ENCODE data around the gene NXPE2. TPM values are rescaled to one million over a fixed set of nuclear protein-coding genes. Genes with fewer than 3 reads are reported as not detected.
"Not testable (repeated sequence)": the region's sequence is repeated elsewhere in the genome, so short reads cannot be mapped to it uniquely, and the experiment has no call there.

NXPE2 gene
- polyA plus RNA-seq (2012; rRNA removed), result not detected in 2 replicates
- polyA plus RNA-seq (2012; cell fraction: cytosol; rRNA removed), result not detected in 2 replicates
- polyA plus RNA-seq (2012; cell fraction: nucleus; rRNA removed), result 0.05 TPM in 1 of 2 replicates, not detected in the other

DNA sequence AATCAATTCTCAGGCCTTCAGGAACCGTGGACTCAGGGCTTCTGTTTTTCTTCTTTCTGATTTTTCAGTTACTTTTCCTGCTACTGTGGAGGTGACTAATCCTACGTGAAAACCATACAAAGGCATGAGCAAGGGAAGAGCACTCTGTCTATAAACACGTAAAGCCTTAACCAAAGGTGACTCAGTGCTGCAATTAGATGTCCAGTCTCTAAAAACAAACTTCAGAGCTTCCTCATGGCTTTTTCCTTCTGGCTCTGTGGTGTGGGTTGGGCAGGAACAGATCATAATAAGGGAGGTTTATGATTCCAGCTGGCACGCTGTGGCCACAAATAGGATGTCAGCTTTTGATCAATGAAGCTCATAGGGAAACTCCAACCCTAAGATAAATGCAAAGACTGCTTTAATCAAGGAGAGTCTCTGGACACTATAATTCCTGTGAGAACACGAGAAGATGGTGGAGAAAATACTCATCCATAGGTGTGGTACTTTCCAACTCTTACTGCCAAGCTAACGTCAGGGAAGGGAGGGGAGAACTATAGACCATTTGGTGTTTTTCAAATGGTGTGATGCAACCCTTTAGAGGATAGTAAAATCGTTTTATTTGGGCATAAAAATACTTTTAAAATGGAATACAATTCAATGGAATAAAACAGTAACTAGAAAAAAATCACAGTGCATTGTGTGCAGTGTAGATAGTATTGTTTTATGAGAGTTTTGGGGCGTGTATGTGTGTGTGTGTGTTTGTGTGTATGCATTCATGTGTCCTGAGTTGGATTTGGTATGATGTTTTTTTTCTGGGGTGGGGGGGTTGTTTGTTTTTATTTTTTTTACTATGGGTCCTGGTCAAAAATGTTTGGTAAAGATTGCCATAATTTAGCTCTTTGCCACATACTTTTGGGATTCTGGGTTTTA, at the start of gene NXPE2:
Gene NXPE2, plus strand, starts transcription at position 403 of the 912 bp plus-strand sequence. Its CDS starts 49 bp downstream, at position 452.
- H2AFZ ChIP-seq (ENCODE audit: low read depth), result no peak within 1 kb of the TSS
- H3K36me3 ChIP-seq (replicated peaks in 1 of 2; ENCODE audit: control insufficient read depth in 1 of 2, insufficient read depth in 2 of 2, low read length in 1 of 2), result no peaks in the 10 kb centered on the region
- H3K4me1 ChIP-seq (ENCODE audit: control insufficient read depth in 1 of 2, insufficient read depth in 2 of 2, low read depth in 1 of 2, low read length in 1 of 2), result no peaks in the 10 kb centered on the region
- H3K9me3 ChIP-seq, result peaks cover 6% of the 10 kb centered on the region
- no peaks in the 10 kb centered on the region for H4K20me1 ChIP-seq (ENCODE audit: insufficient read depth)
- DNase-seq, result no peak
- TF ChIP-seq NRF1 (IDR thresholded peaks at IDR 0.05; ENCODE audit: low read depth, low read length) (no peak), CHD2 (IDR thresholded peaks at IDR 0.05; ENCODE audit: low read length, partially characterized antibody) (no peak), RFX5 (IDR thresholded peaks at IDR 0.05; ENCODE audit: low read length) (no peak), MEF2A (IDR thresholded peaks at IDR 0.05; ENCODE audit: borderline replicate concordance, low read depth) (no peak), ZBTB33 (IDR thresholded peaks at IDR 0.05; ENCODE audit: borderline replicate concordance, low read depth) (no peak), YY1 (IDR thresholded peaks at IDR 0.05; ENCODE audit: low read depth) (no peak), POLR2AphosphoS5 (IDR thresholded peaks at IDR 0.05; ENCODE audit: low read depth, low read length) (no peak), TAF1 (IDR thresholded peaks at IDR 0.05; ENCODE audit: borderline replicate concordance, low read depth, low read length) (no peak), GATA2 (CRISPR knock-in tag; IDR thresholded peaks at IDR 0.05) (no peak), ELF1 (IDR thresholded peaks at IDR 0.05) (no peak)
- H3K79me2 ChIP-seq (ENCODE audit: insufficient read depth), result no peaks in the 10 kb centered on the region
- H3K27me3 ChIP-seq (ENCODE audit: insufficient read depth), result no peaks in the 10 kb centered on the region
- no peaks in the 10 kb centered on the region for H3F3A ChIP-seq (replicated peaks; ENCODE audit: insufficient read depth)
- H3K9ac ChIP-seq, result no peak within 1 kb of the TSS
- no peak within 1 kb of the TSS for H3K4me2 ChIP-seq
- H3K4me3 ChIP-seq (ENCODE audit: low read depth in 2 of 2, low read length in 1 of 2), result no peak within 1 kb of the TSS
- H3K9me2 ChIP-seq, result no peaks in the 10 kb centered on the region
- WGBS (ENCODE audit: low lambda C conversion rate), result 9% methylated on average over 8 of the region's 8 CpGs
- ChIA-PET POLR2A (no interaction called here), CTCF (interaction anchor here (1.4 kb wide), 1 partner anchor 61 kb away, joined by 3 read pairs; no protein-coding TSS in a partner anchor)
- no peak within 1 kb of the TSS for H3K27ac ChIP-seq (ENCODE audit: low read depth in 2 of 2, low read length in 1 of 2)

DNA sequence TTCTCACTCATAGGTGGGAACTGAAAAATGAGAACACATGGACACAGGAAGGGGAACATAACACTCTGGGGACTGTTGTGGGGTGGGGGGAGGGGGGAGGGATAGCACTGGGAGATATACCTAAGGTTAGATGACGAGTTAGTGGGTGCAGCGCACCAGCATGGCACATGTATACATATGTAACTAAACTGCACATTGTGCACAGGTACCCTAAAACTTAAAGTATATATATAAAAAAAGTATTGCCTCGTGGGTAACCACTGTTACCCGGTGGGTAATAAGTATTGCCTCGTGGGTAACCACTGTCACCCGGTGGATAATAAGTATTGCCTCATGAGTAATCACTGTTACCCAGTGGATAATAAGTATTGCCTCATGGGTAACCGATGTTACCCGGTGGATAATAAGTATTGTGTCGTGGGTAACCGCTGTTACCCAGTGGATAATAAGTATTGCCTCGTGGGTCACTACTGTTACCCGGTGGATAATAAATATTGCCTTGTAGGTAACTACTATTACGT, 46.8 kb upstream of the NXPE2 start:
- H3K27me3 ChIP-seq (ENCODE audit: insufficient read depth); H2AFZ ChIP-seq (ENCODE audit: low read depth); H3K9me3 ChIP-seq; H3K9me2 ChIP-seq; H3K4me3 ChIP-seq (ENCODE audit: low read depth in 2 of 2, low read length in 1 of 2); DNase-seq; H3K36me3 ChIP-seq (replicated peaks in 1 of 2; ENCODE audit: control insufficient read depth in 1 of 2, insufficient read depth in 2 of 2, low read length in 1 of 2); CTCF ChIA-PET; H3K27ac ChIP-seq (ENCODE audit: low read depth in 2 of 2, low read length in 1 of 2); H3K4me1 ChIP-seq (ENCODE audit: control insufficient read depth in 1 of 2, insufficient read depth in 2 of 2, low read depth in 1 of 2, low read length in 1 of 2); H3F3A ChIP-seq (replicated peaks; ENCODE audit: insufficient read depth); POLR2A ChIA-PET; H3K4me2 ChIP-seq; H4K20me1 ChIP-seq (ENCODE audit: insufficient read depth); H3K79me2 ChIP-seq (ENCODE audit: insufficient read depth); H3K9ac ChIP-seq: not testable (repeated sequence)
- 65% methylated on average over 13 of the region's 13 CpGs for WGBS (ENCODE audit: low lambda C conversion rate)

DNA sequence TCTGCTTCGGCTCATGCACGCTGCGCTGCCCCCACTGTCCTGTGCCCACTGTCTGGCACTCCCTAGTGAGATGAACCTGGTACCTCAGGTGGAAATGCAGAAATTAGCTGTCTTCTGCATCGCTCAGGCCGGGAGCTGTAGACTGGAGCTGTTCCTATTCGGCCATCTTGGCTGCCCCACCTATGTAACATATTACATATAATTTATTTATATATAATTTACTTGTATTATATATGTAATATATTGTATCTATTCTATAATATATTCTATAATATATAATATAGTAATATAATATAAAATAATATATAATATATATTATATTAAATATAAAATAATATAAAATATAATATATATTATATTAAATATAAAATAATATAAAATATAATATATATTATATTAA, 38.9 kb upstream of the NXPE2 start:
- H4K20me1 ChIP-seq (ENCODE audit: insufficient read depth); H3K4me2 ChIP-seq; H3K9me2 ChIP-seq; DNase-seq; H3K27me3 ChIP-seq (ENCODE audit: insufficient read depth); H3K79me2 ChIP-seq (ENCODE audit: insufficient read depth); CTCF ChIA-PET; H3K4me1 ChIP-seq (ENCODE audit: control insufficient read depth in 1 of 2, insufficient read depth in 2 of 2, low read depth in 1 of 2, low read length in 1 of 2); H2AFZ ChIP-seq (ENCODE audit: low read depth); H3K4me3 ChIP-seq (ENCODE audit: low read depth in 2 of 2, low read length in 1 of 2); H3K27ac ChIP-seq (ENCODE audit: low read depth in 2 of 2, low read length in 1 of 2); POLR2A ChIA-PET; H3K9me3 ChIP-seq; H3K9ac ChIP-seq; H3F3A ChIP-seq (replicated peaks; ENCODE audit: insufficient read depth); H3K36me3 ChIP-seq (replicated peaks in 1 of 2; ENCODE audit: control insufficient read depth in 1 of 2, insufficient read depth in 2 of 2, low read length in 1 of 2): not testable (repeated sequence)
- 50% methylated on average over 6 of the region's 6 CpGs for WGBS (ENCODE audit: low lambda C conversion rate)
